T-helper 1 cell treated with Interleukin-12 subunit alpha and Interleukin-12 subunit beta and Interleukin-4 antibody, amounts not matched to agents 30 μg/mL and 1 μg/mL, for 36 hours (primary cell): Measurements from ENCODE around the gene NFKB1.
"Not testable (repeated sequence)": the region's sequence is repeated elsewhere in the genome, so short reads cannot be mapped to it uniquely, and the experiment has no call there.

Experiments used
- H3K27ac Mint-ChIP-seq: one replicate; pipeline ENCODE4 v1.8.0; 2021; ENCODE audit warnings: mild to moderate bottlenecking, mixed read lengths
- H3K27me3 Mint-ChIP-seq: one replicate; pipeline ENCODE4 v1.8.0; 2021; ENCODE audit warnings: low read depth, mixed read lengths
- H3K36me3 Mint-ChIP-seq: one replicate; pipeline ENCODE4 v1.8.0; 2021; ENCODE audit warnings: low read depth, mixed read lengths
- H3K4me1 Mint-ChIP-seq: one replicate; pipeline ENCODE4 v1.8.0; 2021; ENCODE audit warnings: low read depth, mixed read lengths
- H3K4me3 Mint-ChIP-seq: one replicate; pipeline ENCODE4 v1.8.0; 2021; ENCODE audit warnings: mild to moderate bottlenecking, moderate library complexity, mixed read lengths
- H3K9me3 Mint-ChIP-seq: one replicate; pipeline ENCODE4 v1.8.0; 2021; ENCODE audit warnings: mixed read lengths

The NFKB1 gene

GRCh38 chr4:102479832-102480231, 21.3 kb upstream of the NFKB1 start:
- H3K27ac Mint-ChIP-seq, H3K4me3 Mint-ChIP-seq, H3K4me1 Mint-ChIP-seq, H3K27me3 Mint-ChIP-seq: not testable (repeated sequence)
- peaks cover 11% of the 10 kb centered on the region for H3K36me3 Mint-ChIP-seq
- H3K9me3 Mint-ChIP-seq: peaks cover 47% of the 10 kb centered on the region

DNA sequence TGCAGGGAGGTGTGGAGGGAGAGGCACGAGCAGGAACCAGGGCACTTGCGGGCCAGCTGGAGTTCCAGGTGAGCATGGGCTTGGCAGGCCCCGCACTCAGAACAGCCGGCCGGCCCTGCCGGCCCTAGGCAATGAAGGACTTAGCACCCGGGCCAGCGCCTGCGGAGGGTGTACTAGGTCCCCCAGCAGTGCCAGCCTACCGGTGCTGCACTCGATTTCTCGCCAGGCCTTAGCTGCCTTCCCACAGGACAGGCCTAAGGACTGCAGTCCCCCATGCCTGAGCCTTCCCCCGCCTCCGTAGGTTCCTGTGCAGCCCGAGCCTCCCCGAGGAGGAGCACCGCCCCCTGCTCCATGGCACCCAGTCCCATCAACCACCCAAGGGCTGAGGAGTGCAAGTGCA, 18.0 kb upstream of the NFKB1 start:
- Mint-ChIP-seq H3K27ac (no peak overlapping the region), H3K36me3 (peaks cover 21% of the 10 kb centered on the region), H3K4me3 (no peak overlapping the region), H3K4me1 (peaks cover 9% of the 10 kb centered on the region), H3K9me3 (peaks cover 40% of the 10 kb centered on the region), H3K27me3 (peaks cover 10% of the 10 kb centered on the region)

GRCh38 chr4:102483990-102484692, 17.0 kb upstream of the NFKB1 start:
- H3K4me3 Mint-ChIP-seq, H3K4me1 Mint-ChIP-seq, H3K27me3 Mint-ChIP-seq, H3K27ac Mint-ChIP-seq: not testable (repeated sequence)
- Mint-ChIP-seq H3K36me3 (peaks cover 21% of the 10 kb centered on the region), H3K9me3 (peaks cover 40% of the 10 kb centered on the region)

- H3K4me1 Mint-ChIP-seq: peaks cover 6% of the 10 kb centered on the region
- no peak overlapping the region for H3K4me3 Mint-ChIP-seq
- no peaks in the 10 kb centered on the region for H3K27me3 Mint-ChIP-seq
- no peaks in the 10 kb centered on the region for H3K36me3 Mint-ChIP-seq
- H3K9me3 Mint-ChIP-seq: peaks cover 5% of the 10 kb centered on the region
- no peak overlapping the region for H3K27ac Mint-ChIP-seq
Measured at GRCh38 chr4:102492531-102493241, 8.5 kb upstream of the NFKB1 start.

DNA sequence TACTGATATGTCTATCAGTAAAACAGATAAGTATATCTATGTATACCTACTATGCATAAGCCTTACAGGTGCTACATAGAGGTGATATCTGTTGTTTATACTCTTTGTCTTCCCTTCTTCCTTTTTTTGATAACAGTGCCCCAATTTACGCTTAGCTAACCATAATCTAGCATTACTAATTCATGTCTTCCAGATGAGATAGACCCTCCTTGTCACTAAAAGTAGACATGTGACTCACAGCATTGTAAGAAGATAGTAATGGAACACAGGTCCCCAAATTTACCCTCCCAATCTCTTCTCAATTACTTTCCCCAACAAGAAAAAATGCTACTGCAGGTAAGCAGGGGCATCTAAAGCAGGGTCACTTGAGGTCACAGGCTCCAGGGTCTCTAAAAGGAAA, 7.9 kb upstream of the NFKB1 start:
- Mint-ChIP-seq H3K36me3 (no peaks in the 10 kb centered on the region), H3K4me1 (peaks cover 6% of the 10 kb centered on the region), H3K27me3 (no peaks in the 10 kb centered on the region), H3K27ac (no peak overlapping the region), H3K4me3 (no peak overlapping the region), H3K9me3 (peaks cover 2% of the 10 kb centered on the region)

DNA sequence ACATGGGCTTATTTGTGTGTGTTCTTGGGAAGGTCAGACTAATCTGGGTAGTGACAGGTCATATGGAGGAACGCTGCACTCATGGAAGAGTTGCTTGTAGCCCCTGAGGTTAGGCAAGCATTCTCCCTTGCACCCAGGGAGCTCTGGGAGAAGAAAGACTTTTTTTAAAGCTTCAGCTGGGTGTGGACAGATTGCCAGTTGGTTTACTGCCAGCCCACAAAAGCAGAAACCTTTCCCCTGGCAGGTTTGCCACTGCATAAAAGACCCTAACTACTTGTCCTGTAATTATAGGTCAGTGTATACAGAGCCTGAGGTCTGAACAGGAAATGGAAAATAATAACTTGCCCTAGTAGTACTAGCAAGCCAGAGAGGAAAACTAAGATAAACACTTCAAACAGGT, 7.4 kb upstream of the NFKB1 start:
- Mint-ChIP-seq H3K4me1 (peaks cover 6% of the 10 kb centered on the region), H3K4me3 (no peak overlapping the region), H3K36me3 (no peaks in the 10 kb centered on the region), H3K27ac (no peak overlapping the region), H3K9me3 (no peaks in the 10 kb centered on the region), H3K27me3 (no peaks in the 10 kb centered on the region)

GRCh38 chr4:102494603-102495002, 6.6 kb upstream of the NFKB1 start:
- no peak overlapping the region for H3K27ac Mint-ChIP-seq
- peaks cover 6% of the 10 kb centered on the region for H3K4me1 Mint-ChIP-seq
- no peaks in the 10 kb centered on the region for H3K36me3 Mint-ChIP-seq

DNA sequence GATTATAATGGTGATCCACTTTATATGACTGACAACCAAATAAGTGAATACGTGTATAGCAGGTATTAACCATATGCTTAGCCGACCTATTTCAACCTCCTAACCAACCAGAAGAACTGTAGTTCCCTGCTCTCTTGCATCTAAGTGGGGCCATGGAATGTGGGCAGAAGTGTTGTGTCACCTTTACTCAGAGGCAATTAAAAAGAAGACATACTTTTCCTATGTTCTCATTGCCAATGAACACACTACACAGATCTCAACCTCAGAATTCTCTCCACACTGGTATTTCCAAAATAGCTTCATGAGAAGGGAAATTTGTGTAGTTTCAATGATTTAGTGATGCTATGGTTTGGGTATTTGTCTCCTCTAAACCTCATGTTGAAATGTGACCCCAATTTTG, 3.2 kb upstream of the NFKB1 start:
- no peaks in the 10 kb centered on the region for H3K9me3 Mint-ChIP-seq
- no peak overlapping the region for H3K27ac Mint-ChIP-seq
- H3K27me3 Mint-ChIP-seq: no peaks in the 10 kb centered on the region
- peaks cover 1% of the 10 kb centered on the region for H3K36me3 Mint-ChIP-seq
- peaks cover 12% of the 10 kb centered on the region for H3K4me1 Mint-ChIP-seq
- no peak overlapping the region for H3K4me3 Mint-ChIP-seq

More at GRCh38 chr4:102494603-102495002, 6.6 kb upstream of the NFKB1 start:
- Mint-ChIP-seq H3K27me3 (no peaks in the 10 kb centered on the region), H3K9me3 (no peaks in the 10 kb centered on the region), H3K4me3 (no peak overlapping the region)

DNA sequence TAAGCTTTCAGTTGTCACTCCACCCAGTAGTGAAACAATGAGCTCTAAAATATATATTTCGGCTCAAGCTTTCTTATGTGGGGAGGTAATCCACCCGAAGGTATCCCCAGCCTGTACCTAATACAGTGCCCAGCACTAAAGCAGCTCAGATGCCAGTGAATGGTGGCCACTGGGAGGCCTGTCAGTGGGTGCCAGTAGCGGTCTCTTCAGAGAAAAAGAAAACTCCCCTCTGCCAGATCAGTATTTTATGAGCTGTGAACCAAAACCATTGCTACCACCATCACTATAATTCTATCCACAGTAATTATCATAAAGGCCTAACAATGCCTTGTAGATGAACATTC, 835 bp upstream of the NFKB1 start:
- H3K4me3 Mint-ChIP-seq: peak overlapping the region; percentile 85
- H3K27me3 Mint-ChIP-seq: no peaks in the 10 kb centered on the region
- H3K4me1 Mint-ChIP-seq: peaks cover 24% of the 10 kb centered on the region
- H3K36me3 Mint-ChIP-seq: peaks cover 10% of the 10 kb centered on the region
- H3K9me3 Mint-ChIP-seq: no peaks in the 10 kb centered on the region
- peak overlapping the region; percentile 84 for H3K27ac Mint-ChIP-seq

GRCh38 chr4:102501447-102501696, 213 bp downstream of the NFKB1 start:
- Mint-ChIP-seq H3K4me1 (peaks cover 24% of the 10 kb centered on the region), H3K27me3 (no peaks in the 10 kb centered on the region), H3K36me3 (peaks cover 10% of the 10 kb centered on the region), H3K9me3 (no peaks in the 10 kb centered on the region), H3K4me3 (peak overlapping the region; percentile 86), H3K27ac (peak overlapping the region; percentile 92)

DNA sequence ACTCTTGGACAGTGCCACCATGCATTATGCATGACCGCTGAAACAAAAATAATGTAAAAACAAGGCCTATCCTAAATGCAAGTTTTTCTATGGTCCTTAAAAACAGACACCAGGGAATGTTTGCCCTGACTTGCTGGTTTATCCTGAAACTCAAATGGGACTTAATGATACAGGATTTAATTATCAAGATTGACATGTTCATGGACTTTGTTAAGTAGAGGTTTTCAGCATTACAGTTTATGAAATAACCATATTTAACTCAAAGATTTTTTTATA, 1.3 kb downstream of the NFKB1 start:
- H3K4me3 Mint-ChIP-seq: peak overlapping the region; percentile 93
- no peaks in the 10 kb centered on the region for H3K27me3 Mint-ChIP-seq
- H3K4me1 Mint-ChIP-seq: peaks cover 26% of the 10 kb centered on the region
- peak overlapping the region; percentile 95 for H3K27ac Mint-ChIP-seq
- peaks cover 11% of the 10 kb centered on the region for H3K36me3 Mint-ChIP-seq
- H3K9me3 Mint-ChIP-seq: no peaks in the 10 kb centered on the region

- Mint-ChIP-seq H3K27me3 (no peaks in the 10 kb centered on the region), H3K9me3 (no peaks in the 10 kb centered on the region), H3K36me3 (peaks cover 11% of the 10 kb centered on the region), H3K4me3 (peak overlapping the region; percentile 93), H3K4me1 (peaks cover 31% of the 10 kb centered on the region), H3K27ac (peak overlapping the region; percentile 77)
Measured at GRCh38 chr4:102503301-102503746, 2.2 kb downstream of the NFKB1 start.

DNA sequence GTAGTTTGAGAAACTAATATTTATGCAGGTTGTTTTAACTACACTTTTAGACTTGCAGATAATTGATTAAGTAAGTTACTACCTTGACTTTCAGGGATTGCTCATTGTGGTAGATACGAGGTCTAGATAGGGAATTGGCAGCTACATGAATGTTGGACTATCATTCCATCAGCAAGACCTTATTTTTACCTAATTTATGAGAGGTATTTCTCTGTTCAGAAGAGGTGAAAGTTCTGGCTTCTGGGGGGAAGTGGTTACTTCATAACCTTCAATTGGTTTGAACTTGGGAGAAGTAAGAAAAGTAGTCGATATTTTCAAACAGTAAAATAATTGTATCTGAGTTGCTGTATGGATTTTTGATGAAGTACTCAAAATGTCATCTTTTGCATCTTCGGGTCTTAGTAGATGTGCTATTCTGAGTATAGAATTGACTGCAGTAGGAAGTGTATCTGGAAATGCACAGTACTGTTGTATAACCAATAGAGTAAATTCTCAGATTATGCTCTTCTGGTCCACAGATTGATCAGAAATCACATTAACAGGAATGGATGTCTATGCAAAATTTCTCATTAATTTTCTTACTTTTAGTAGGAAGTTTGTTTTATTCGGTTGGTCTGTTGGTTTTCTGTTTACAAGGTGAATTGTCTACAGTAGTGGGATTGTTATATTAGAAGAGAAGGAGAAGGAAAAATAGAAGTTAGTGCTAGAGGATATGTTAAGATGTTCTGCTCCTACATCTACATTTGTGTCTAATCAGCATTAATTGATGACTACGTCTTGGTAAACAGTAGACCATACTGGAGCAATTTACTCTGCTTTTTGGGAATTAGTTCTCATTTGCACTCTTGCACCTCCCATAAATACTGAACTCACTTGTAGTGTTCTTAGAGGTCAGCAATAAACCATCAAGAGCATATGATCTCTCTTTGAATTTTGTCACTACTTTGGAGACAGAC, 3.0 kb downstream of the NFKB1 start:
- peaks cover 35% of the 10 kb centered on the region for H3K4me1 Mint-ChIP-seq
- H3K27me3 Mint-ChIP-seq: no peaks in the 10 kb centered on the region
- H3K4me3 Mint-ChIP-seq: peak overlapping the region; percentile 93
- H3K27ac Mint-ChIP-seq: peak overlapping the region; percentile 77
- H3K36me3 Mint-ChIP-seq: peaks cover 15% of the 10 kb centered on the region
- no peaks in the 10 kb centered on the region for H3K9me3 Mint-ChIP-seq

DNA sequence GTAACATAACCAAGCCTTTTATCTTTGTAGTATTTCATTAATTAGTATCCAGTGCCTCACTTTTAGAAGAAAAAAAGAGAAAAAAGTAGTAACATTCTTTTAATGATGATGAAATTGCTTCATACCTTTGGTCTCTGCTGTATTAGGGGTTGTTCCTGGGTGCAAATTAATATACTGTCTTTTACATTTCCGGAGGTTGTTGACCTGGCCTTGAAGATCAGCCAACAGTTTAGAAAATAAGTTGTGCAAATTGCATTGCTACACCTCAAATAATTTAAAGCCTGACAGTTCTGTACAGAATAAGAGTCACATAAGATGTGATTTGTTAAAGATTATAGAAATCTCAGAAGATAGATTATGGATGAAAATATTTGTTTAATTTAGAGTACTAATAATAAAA, 3.8 kb downstream of the NFKB1 start:
- Mint-ChIP-seq H3K27ac (no peak overlapping the region), H3K4me3 (peak overlapping the region; percentile 61), H3K36me3 (peaks cover 19% of the 10 kb centered on the region)

GRCh38 chr4:102505708-102506107, 4.5 kb downstream of the NFKB1 start:
- Mint-ChIP-seq H3K4me3 (no peak overlapping the region), H3K27ac (no peak overlapping the region), H3K4me1 (peaks cover 38% of the 10 kb centered on the region), H3K9me3 (no peaks in the 10 kb centered on the region), H3K27me3 (no peaks in the 10 kb centered on the region), H3K36me3 (peaks cover 24% of the 10 kb centered on the region)

More for the DNA sequence above, 3.8 kb downstream of the NFKB1 start:
- Mint-ChIP-seq H3K9me3 (no peaks in the 10 kb centered on the region), H3K27me3 (no peaks in the 10 kb centered on the region), H3K4me1 (peaks cover 41% of the 10 kb centered on the region)
